Fibroblast of upper back skin (primary cell): Measurements from ENCODE around the gene SMS.
A peak's percentile ranks its signal among the peaks of the same experiment; 100 is the strongest.
"Not testable (repeated sequence)": the region's sequence is repeated elsewhere in the genome, so short reads cannot be mapped to it uniquely, and the experiment has no call there.

Source experiments
- DNase-seq: peaks from one replicate; pipeline ENCODE4 v3.0.0-alpha.2; 2013

The SMS gene

GRCh38 chrX:21952624-21953023, 12.1 kb downstream of the SMS start:
- no peak for DNase-seq

DNA sequence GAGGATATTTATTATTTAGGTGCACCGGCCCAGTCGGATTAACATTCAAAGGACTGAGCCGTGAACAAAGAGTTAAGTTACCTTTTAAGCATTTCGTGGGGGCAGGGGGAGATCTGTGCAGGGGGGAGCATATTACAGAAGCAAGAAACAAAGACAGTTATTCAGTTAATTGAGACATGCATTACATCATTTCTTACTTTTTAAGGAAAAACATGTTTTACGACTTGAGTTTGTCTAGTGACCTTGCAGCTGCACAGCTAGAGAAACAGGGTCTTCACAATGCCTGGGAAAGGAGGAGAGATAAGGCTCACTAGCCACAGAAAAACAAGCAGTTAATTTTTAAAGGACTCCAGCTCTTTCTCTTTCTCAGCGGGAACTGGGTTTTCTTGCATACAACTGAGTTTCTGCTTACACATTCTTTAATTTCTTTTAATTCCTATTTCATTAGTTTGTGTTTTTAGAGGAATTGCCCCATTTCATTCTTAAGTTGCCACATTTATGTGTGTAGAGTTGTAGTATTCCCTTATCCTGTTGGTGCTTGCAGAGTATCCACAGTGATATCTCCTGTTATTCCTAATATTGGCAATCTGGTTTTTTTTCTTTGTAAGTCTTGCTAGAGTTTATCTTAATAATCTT, 12.8 kb downstream of the SMS start:
- DNase-seq: not testable (repeated sequence)

DNA sequence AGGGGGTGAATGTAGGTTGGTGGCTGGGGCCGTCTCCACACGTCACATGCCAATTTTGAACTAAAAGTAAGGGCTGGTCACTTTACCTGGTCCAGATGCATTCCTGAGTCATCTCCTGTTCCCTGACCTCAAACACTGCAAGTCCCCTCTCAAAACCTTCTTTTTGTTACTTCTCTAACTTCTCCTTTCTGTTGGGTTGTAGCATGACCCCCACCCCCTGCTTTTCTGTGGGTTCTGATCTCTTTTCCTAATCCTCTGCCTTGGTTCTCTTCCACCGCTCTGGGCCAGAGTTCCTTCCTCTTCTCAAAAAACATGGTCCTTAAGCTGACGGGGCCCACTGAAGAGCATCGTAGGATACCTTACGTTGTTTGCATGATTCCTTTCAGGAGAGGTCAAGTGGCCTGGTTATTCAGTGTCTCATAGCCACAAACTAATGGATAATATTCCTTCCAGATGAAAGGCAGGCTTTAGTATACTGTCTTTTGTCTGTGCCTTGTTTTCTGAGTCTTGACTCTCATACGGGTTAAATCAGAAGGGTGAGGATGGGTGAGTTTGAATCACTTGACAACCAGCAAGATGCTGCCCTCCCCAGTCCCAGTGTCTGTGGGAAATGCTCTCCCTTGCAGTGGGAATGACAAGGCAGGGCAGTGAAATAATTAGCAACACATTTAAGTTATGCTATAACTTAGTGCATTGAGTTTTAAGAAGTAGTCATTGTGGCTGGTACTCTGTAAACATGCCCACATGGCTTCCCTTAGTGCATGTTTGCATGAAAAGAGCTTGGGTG, 15.1 kb downstream of the SMS start:
- no peak for DNase-seq

GRCh38 chrX:21956783-21957182, 16.3 kb downstream of the SMS start:
- DNase-seq: no peak

GRCh38 chrX:21958187-21958586, 17.7 kb downstream of the SMS start:
- DNase-seq: no peak

DNA sequence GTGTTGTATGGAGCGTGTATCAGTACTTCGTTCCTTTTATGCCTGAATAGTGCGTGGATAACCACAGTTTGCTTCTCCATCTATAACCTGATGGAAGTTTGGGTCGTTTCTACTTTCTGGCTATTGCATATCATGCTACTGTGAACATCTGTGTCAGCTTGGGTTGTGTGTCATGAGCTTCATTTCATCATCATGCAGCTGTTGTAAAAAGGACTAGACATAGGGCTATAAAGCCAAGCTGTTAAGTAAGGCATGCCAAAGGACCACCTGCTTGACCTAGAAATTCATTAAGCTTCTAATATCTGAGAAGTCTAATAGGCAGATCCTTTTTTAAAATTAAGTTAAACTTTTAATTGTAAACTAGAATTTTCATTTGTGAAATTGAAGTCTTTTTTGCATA, 18.4 kb downstream of the SMS start:
- DNase-seq: peak; percentile 39

DNA sequence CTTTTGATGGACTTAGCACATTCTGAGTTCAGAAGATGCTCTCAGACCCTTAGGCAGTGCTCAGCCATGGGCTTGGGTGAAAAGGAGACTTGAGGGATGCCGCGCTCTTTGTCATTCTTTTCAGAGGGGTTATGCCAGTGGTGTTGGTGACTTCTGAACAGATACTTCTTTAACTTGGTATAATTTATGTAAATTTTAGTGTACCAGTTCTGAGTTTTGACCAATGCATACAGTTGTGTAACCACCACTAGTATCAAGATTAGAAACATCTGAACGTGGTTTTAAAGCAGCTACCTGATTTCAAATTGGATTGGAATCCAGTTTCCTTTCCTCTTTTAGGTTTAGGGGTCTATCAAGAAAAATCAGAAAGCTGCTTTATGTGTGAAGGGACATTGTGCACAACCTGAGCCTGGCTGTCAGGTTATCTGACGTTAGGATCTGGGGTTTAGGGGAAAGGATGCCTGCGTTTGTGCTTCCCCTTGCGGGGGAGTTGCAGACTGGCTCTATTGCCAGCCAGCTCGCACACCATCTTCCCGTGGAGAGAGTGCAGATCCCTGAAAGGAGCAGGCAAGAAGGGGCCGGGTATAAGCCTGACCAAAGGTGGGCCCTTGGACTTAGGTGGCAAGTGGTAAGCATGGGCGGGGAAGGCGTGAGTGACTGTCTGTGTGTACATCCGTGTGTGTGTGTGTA, 19.0 kb downstream of the SMS start:
- no peak for DNase-seq

DNA sequence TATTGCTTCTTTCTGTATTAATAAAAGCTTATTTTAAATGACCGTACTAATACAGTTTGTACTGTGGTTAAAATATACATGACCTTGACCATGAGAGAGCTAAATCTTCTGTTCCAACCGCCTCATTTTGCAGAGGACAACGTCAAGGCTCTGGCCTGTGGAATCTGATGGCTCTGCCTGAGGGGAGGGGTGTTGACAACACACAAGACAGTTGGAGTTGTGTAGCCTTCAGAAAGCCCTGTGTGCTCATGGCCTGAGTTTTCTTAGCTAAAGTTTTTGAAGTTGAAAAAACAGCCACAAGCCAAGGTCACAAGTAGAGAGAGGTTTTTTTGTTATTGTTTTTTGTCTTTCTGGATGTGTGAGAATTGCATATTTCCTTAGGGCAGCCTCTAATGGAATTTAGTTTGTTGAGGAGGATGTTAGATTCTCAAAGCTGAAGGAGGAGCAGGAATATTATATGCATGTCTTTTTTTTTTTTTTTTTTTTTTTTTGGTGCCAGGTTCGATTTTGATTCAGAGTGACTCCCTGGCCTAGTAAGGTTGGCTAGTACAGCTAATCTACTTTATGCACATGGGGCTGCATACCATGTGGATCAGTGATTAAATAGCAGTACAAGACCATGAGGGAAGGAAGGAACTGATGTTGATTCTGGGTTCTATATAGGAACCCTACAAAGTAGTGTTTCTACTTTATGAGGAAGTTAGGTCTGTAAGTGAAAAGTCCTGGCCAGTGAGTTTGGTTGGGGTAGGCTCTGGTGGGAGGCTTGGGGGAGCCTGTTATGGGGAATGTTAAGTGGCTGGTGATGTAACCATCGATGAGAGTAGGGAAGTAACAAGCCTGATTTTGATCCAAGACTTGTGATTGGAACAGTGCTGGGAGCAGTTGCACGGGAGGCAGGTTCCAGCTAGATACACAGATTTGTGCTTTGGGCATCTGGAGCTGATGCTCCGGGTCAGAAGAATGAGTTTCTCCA, 20.3 kb downstream of the SMS start:
- no peak for DNase-seq

DNA sequence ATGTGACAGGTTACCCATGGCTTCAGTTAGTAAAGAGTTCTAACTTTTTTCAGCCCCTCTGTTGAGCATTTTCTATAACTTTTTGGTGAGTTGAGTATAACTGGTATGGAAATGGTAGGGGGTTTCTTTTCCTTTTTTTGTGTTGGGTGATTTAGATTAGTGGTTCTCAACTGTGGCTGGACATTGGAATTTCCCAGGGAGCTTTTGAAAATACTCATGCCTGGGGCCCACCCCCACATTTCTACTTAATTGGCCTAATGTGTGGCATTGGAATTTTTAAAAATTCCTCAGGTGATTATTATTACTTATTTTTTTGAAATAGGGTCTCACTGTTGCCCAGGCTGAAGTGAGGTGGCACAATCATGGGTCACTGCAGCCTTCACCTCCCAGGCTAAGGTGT, 21.9 kb downstream of the SMS start:
- no peak for DNase-seq

GRCh38 chrX:21963269-21963668, 22.8 kb downstream of the SMS start:
- no peak for DNase-seq

GRCh38 chrX:21963731-21964405, 23.4 kb downstream of the SMS start:
- DNase-seq: peak; percentile 49

GRCh38 chrX:21966866-21967265, 26.4 kb downstream of the SMS start:
- no peak for DNase-seq

- no peak for DNase-seq
Measured at GRCh38 chrX:21968333-21968732, 27.8 kb downstream of the SMS start.

GRCh38 chrX:21970326-21970725, 29.8 kb downstream of the SMS start:
- no peak for DNase-seq

- no peak for DNase-seq
Measured at GRCh38 chrX:21972046-21972445, 31.5 kb downstream of the SMS start.

- peak; percentile 57 for DNase-seq
Measured at GRCh38 chrX:21972721-21973120, 32.2 kb downstream of the SMS start.

DNA sequence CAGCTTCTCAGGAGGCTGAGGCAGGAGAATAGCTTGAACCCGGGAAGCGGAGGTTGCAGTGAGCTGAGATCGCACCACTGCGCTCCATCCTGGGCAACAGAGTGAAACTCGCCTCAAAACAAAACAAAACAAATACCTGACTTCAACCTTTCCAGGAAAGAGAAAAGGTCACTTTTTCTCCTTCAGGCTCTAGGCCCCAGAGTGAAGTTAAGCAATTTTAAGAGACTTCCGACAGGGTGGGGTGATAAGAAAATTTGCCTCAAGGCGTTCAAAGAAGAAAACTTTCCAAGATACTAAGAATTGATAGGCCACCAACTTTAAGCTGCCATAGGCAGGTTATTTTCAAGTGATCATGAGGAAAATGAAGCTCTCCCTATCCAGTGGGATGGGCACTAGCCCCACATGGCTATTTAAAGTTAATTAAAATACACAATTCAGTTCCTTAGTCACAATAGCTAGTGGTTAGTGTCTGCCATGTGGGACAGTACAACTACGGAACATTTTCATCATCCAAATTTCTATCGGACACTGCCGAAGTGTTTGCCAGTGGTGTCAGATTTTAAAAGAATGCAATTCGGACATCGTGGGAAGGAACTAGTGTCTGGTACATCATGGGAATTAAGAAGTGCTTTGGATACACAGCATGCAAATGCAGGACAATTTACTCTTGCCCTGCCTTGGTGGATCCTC, 33.0 kb downstream of the SMS start:
- no peak for DNase-seq

- DNase-seq: no peak
Measured at GRCh38 chrX:21974011-21974385, 33.5 kb downstream of the SMS start.

DNA sequence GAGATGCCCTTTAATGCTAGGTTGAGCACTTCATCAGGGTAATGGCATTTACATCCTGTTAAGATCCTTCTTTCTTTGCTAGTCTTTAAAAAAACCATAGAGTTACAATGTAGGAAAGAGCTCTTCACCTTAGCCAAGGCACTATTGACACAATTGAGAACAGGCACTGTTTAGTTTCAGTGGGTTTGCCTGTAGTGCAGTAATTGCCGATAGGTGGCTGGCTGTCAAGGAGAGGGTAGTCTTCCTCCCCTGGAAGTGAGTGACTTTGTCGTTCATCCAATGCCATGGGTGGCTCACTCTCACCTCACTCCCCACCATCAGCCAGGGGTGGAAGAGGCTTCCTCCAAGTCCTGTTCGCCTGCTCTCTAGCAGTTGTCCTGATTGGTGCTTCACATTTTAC, 34.7 kb downstream of the SMS start:
- DNase-seq: no peak

DNA sequence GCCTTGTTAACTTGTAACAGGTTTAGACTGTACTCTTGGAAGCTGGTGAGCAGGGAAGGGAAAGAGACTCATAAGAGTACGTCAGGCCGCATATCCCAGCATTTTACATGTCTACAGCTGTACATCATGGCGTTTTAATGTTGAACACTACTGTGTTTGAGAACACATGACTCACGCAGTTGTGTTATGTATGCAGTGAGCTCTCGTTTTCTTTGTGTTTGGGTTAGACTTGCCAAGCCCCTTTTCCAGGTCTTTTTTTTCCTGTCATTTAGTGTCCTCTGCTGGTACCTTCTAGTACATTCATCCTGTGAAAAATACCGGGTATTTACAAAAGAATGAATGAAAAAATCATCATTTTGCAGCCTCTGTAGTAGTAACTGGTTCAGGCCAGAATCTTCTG, 35.3 kb downstream of the SMS start:
- DNase-seq: peak; percentile 72

- no peak for DNase-seq
Measured at GRCh38 chrX:21978346-21978745, 37.8 kb downstream of the SMS start.

GRCh38 chrX:21982311-21982710, 41.8 kb downstream of the SMS start:
- no peak for DNase-seq
